Cardiac fibroblast (primary cell): ENCODE results near the gene CLEC9A.
"Not testable (repeated sequence)": the region's sequence is repeated elsewhere in the genome, so short reads cannot be mapped to it uniquely, and the experiment has no call there.

Experiments used
- DNase-seq, 2 donors: peaks; one replicate each; pipeline versions ENCODE4 v3.0.0 to v3.0.0-alpha.2; 2010; ENCODE audit warnings: low read depth in 2 of 2
- H3K4me3 ChIP-seq, 2 donors: replicated peaks in 1 of 2; 1 replicate in 1 of 2; 2 replicates in 1 of 2; pipeline ENCODE4 v1.5.1; 2011; ENCODE audit warnings: low read depth in 2 of 2, low read length in 2 of 2, mild to moderate bottlenecking in 2 of 2, moderate library complexity in 1 of 2
- CTCF ChIP-seq: IDR thresholded peaks from one replicate; pipeline ENCODE4 v1.5.1; 2011; ENCODE audit warnings: low read depth, mild to moderate bottlenecking, low read length, inconsistent platforms

The CLEC9A gene

GRCh38 chr12:10015450-10015849 lies 15.0 kb upstream of the CLEC9A start:
- H3K4me3 ChIP-seq: no peak overlapping the region
- TF ChIP-seq CTCF: no peak
- DNase-seq: no peak

- DNase-seq: peak in 1 of 2 donors; percentile 68
- H3K4me3 ChIP-seq: no peak overlapping the region
- no peak for TF ChIP-seq CTCF
Measured at GRCh38 chr12:10016881-10017280, 13.6 kb upstream of the CLEC9A start.

- peak in 1 of 2 donors; percentile 54 for DNase-seq
- no peak for TF ChIP-seq CTCF
- no peak overlapping the region for H3K4me3 ChIP-seq
Measured at GRCh38 chr12:10018386-10018785, 12.1 kb upstream of the CLEC9A start.

GRCh38 chr12:10021342-10021741 lies 9.1 kb upstream of the CLEC9A start:
- DNase-seq: no peak
- no peak overlapping the region for H3K4me3 ChIP-seq
- no peak for TF ChIP-seq CTCF

- no peak for TF ChIP-seq CTCF
- DNase-seq: no peak
- no peak overlapping the region for H3K4me3 ChIP-seq
Measured at GRCh38 chr12:10025236-10025635, 5.2 kb upstream of the CLEC9A start.

GRCh38 chr12:10026666-10027065 lies 3.8 kb upstream of the CLEC9A start:
- not testable (repeated sequence) for H3K4me3 ChIP-seq, DNase-seq

GRCh38 chr12:10027311-10027710 lies 3.2 kb upstream of the CLEC9A start:
- TF ChIP-seq CTCF: no peak
- no peak overlapping the region for H3K4me3 ChIP-seq
- no peak for DNase-seq
